Naive thymus-derived CD8-positive, alpha-beta T cell (primary cell): ENCODE data around the gene PPP1R18. TPM values are rescaled to one million over a fixed set of nuclear protein-coding genes. Genes with fewer than 3 reads are reported as not detected.

Experiments used
- polyA plus RNA-seq, 3 donors: library from polyadenylated mRNA; unstranded; fragments of 300-500 nt; fragmentation: Illumina TruSeq; gene quantifications; one replicate each; pipeline ENCODE4 v1.2.3, GENCODE V29; 2021
- total RNA-seq, 8 experiments: library from RNA in 2 of 8; stranded (reverse) in 2 of 8; gene quantifications; one replicate each; pipeline ENCODE4 v1.2.3 and lab custom pipeline; 2021 to 2026

PPP1R18 gene
- total and polyA plus RNA-seq, 5 experiments from 2014 or later: 79.0 to 98.6 (median 82.0) TPM

Other genes starting within 250 kb of the PPP1R18 start
- 1,000 to 10,000 TPM; 1,291 to 1,305 TPM for gene HLA-E, start 197.1 kb downstream of the PPP1R18 start, total RNA-seq
- 1,000 to 10,000 TPM; 2,699 to 2,977 (median 2,826) TPM for gene HLA-E, start 197.1 kb downstream of the PPP1R18 start, polyA plus RNA-seq
- 10 to 100 TPM; 78.0 to 80.7 TPM for gene GNL1, start 130.2 kb downstream of the PPP1R18 start, total RNA-seq
- 10 to 100 TPM; 24.7 to 34.1 (median 28.7) TPM for gene GNL1, start 130.2 kb downstream of the PPP1R18 start, polyA plus RNA-seq
- 10 to 100 TPM; 28.4 to 28.9 TPM for gene PRR3, start 129.3 kb downstream of the PPP1R18 start, total RNA-seq
- 10 to 100 TPM in 1 of 3 donors, 1 to 10 TPM in 2; 7.9 to 12.7 (median 8.6) TPM for gene PRR3, start 129.3 kb downstream of the PPP1R18 start, polyA plus RNA-seq
- 10 to 100 TPM; 68.6 to 71.3 TPM for gene ABCF1, start 115.2 kb downstream of the PPP1R18 start, total RNA-seq
- gene ABCF1, start 115.2 kb downstream of the PPP1R18 start, polyA plus RNA-seq: 10 to 100 TPM; 19.1 to 43.1 (median 30.5) TPM
- 100 to 1,000 TPM; 191 to 193 TPM for gene PPP1R10, start 69.4 kb downstream of the PPP1R18 start, total RNA-seq
- 10 to 100 TPM; 16.9 to 20.2 (median 19.8) TPM for gene PPP1R10, start 69.4 kb downstream of the PPP1R18 start, polyA plus RNA-seq
- gene MRPS18B, start 68.8 kb downstream of the PPP1R18 start, total RNA-seq: 10 to 100 TPM; 43.1 to 43.8 TPM
- 100 to 1,000 TPM in 2 of 3 donors, 10 to 100 TPM in 1; 87.4 to 161 (median 119) TPM for gene MRPS18B, start 68.8 kb downstream of the PPP1R18 start, polyA plus RNA-seq
- 10 to 100 TPM; 12.6 to 13.4 TPM for gene ATAT1, start 59.8 kb downstream of the PPP1R18 start, total RNA-seq
- gene ATAT1, start 59.8 kb downstream of the PPP1R18 start, polyA plus RNA-seq: 1 to 10 TPM; 1.6 to 2.0 (median 1.7) TPM
- 10 to 100 TPM; 29.3 to 30.9 TPM for gene C6orf136, start 39.5 kb downstream of the PPP1R18 start, total RNA-seq
- 10 to 100 TPM in 2 of 3 donors, 1 to 10 TPM in 1; 5.6 to 23.2 (median 13.7) TPM for gene C6orf136, start 39.5 kb downstream of the PPP1R18 start, polyA plus RNA-seq
- gene DHX16, start 13.6 kb downstream of the PPP1R18 start, total RNA-seq: 10 to 100 TPM; 42.1 to 45.6 TPM
- gene DHX16, start 13.6 kb downstream of the PPP1R18 start, polyA plus RNA-seq: 10 to 100 TPM; 17.7 to 31.2 (median 18.7) TPM
- gene NRM, start 4.3 kb upstream of the PPP1R18 start, total RNA-seq: 1 to 10 TPM; 2.4 TPM
- gene NRM, start 4.3 kb upstream of the PPP1R18 start, polyA plus RNA-seq: 1 to 10 TPM; 3.7 to 5.4 (median 5.4) TPM
- gene MDC1, start 30.6 kb upstream of the PPP1R18 start, total RNA-seq: 10 to 100 TPM; 50.8 to 54.9 TPM
- 1 to 10 TPM; 1.3 to 6.3 (median 2.8) TPM for gene MDC1, start 30.6 kb upstream of the PPP1R18 start, polyA plus RNA-seq
- 100 to 1,000 TPM; 171 to 187 TPM for gene TUBB, start 33.7 kb upstream of the PPP1R18 start, total RNA-seq
- gene TUBB, start 33.7 kb upstream of the PPP1R18 start, polyA plus RNA-seq: 100 to 1,000 TPM in 1 of 3 donors, 10 to 100 TPM in 2; 79.2 to 116 (median 83.3) TPM
- gene FLOT1, start 56.0 kb upstream of the PPP1R18 start, total RNA-seq: 10 to 100 TPM; 74.1 to 79.8 TPM
- 10 to 100 TPM; 76.0 to 98.4 (median 78.4) TPM for gene FLOT1, start 56.0 kb upstream of the PPP1R18 start, polyA plus RNA-seq
- gene IER3, start 57.9 kb upstream of the PPP1R18 start, total RNA-seq: 10 to 100 TPM; 16.0 to 17.0 TPM
- 1 to 10 TPM in 2 of 3 donors, under 1 TPM in 1; 0.58 to 1.8 (median 1.5) TPM for gene IER3, start 57.9 kb upstream of the PPP1R18 start, polyA plus RNA-seq
- 10 to 100 TPM; 19.8 to 22.8 TPM for gene DDR1, start 197.9 kb upstream of the PPP1R18 start, total RNA-seq
- 1 to 10 TPM in 2 of 3 donors, under 1 TPM in 1; 0.57 to 5.4 (median 1.5) TPM for gene DDR1, start 197.9 kb upstream of the PPP1R18 start, polyA plus RNA-seq
- gene GTF2H4, start 221.6 kb upstream of the PPP1R18 start, total RNA-seq: 10 to 100 TPM; 30.0 to 33.9 TPM
- 1 to 10 TPM; 5.1 to 8.3 (median 6.3) TPM for gene GTF2H4, start 221.6 kb upstream of the PPP1R18 start, polyA plus RNA-seq
- 10 to 100 TPM; 41.4 to 53.7 TPM for gene VARS2, start 227.6 kb upstream of the PPP1R18 start, total RNA-seq
- 10 to 100 TPM; 14.1 to 16.3 (median 14.5) TPM for gene VARS2, start 227.6 kb upstream of the PPP1R18 start, polyA plus RNA-seq
- gene SFTA2, start 245.5 kb upstream of the PPP1R18 start, total RNA-seq: not detected
- gene SFTA2, start 245.5 kb upstream of the PPP1R18 start, polyA plus RNA-seq: under 1 TPM in 1 of 3 donors, not detected in 2; 0.30 TPM